GM21717 (cell line): ENCODE data around the gene CD226.

ENCODE experiments used
- ATAC-seq: cut with Tn5 transposase; IDR thresholded peaks from one replicate; pipeline ENCODE4 v1.9.1; 2021; ENCODE audit warnings: mild to moderate bottlenecking, moderate library complexity; ENCODE audit not compliant: unreplicated experiment

The CD226 gene

DNA sequence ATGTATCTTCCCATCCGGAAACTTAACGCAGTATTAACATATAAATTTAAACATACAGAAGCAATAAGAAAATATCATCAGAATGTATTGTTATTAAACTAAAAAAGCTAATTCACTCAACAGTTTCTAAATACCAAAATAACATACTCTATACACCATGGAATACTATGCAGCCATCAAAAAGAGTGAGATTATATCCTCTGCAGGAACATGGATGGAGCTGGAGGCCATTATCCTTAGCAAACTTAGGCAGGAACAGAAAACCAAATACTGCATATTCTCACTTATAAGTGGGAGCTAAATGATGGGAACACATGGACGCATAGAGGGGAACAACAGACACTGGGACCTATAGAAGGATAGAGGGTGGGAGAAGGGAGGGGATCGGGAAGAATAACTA, 127.1 kb downstream of the CD226 start:
- no peak for ATAC-seq

DNA sequence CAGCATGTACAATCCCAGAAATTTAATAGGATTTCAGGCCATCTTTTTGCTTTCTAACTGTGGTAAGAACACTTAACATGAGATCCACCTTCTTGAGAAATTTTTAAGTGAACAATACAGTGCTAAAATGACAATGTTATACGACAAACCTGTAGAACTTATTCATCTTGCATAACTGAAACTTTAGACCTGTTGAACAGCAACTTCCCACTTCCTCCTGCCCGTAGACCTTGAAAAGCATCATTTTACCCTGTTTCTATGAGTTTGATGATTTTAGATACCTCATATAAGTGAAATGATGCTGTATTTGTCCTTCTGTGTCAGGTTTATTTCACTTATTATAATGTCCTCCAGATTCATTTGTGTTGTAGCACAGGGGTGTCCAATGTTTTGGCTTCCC, 128.2 kb downstream of the CD226 start:
- ATAC-seq, result no peak

DNA sequence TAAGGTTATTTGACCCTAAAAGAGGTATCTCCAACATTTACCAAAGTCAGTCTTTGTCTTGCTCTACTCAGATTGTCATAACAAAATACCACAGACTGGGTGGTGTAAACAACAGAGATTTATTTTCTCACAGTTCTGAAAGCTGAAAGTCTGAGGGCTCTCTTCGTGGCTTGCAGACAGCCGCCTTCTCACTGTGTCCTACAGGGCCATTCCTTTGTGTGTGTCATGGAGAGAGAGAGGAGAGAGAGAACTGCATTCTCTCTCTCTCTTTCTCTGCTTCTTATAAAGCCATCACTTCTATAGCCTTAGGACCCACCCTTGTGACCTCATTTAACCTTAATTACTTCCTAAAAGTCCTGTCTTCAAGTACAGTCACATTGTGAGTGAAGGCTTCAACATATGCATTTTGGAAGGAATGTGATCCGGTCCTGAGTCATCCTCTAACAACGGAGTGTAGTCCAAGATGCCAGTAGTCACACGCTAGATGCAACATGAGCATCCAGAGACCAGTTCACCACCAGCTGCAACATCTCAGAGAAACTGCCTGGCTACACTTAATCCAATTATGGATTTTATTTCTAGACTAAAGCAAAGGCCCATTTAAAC, 130.2 kb downstream of the CD226 start:
- no peak for ATAC-seq

DNA sequence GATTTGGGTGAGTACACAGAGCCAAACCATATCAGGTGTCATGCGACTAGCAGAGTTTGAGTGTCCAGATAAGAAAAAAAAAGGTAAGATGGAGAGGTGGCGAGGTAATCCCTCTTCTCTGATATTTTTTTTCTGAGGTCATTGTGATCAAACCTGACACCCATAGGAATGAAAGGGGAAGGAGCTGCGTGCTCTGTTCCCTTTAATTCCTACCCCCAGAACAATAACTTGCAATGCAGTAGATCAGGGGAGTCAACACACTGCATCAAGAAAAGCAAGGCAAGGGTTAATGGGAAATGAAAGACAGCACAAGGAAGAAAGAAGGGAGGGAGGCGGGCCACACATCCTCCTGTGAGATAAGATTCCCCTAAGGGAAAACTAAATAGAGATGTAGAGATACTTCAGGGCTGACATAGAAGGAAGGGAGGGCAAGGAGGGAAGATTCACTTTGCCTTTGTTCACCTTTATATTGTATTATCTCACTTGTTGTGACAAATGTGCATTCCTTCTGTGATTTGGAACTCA, 132.8 kb downstream of the CD226 start:
- ATAC-seq, result no peak

- ATAC-seq, result no peak
Measured at GRCh38 chr18:69813559-69813958, 134.1 kb downstream of the CD226 start.

DNA sequence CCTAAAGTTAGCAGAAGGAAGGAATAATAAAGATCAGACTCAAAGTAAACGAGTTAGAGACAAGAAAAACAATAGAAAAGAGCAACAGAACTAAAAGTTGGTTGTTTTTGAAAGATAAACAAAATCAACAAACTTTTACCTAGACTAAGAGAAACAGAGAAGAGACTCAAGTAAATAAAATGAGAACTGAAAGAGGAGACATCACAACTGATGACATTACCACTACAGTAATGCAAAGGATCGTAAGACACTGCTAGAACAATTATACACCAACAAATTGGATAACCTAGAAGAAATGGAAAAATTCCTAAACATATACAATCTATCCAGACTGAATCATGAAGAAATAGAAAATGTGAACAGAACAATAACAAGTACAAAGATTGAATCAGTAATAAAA, 139.3 kb downstream of the CD226 start:
- no peak for ATAC-seq

- ATAC-seq, result no peak
Measured at GRCh38 chr18:69804776-69805501, 142.7 kb downstream of the CD226 start.
